ENCODE measurements around the gene GRK5.

Gene GRK5

GRCh38 chr10:119368991-119369869 is 161.9 kb downstream of the GRK5 start:
- DNase-seq: no peak

GRCh38 chr10:119370111-119370741 is 162.9 kb downstream of the GRK5 start:
- DNase-seq: no peak

- DNase-seq: no peak
Observed at GRCh38 chr10:119370972-119371703, 163.8 kb downstream of the GRK5 start.

- DNase-seq: no peak
Observed at GRCh38 chr10:119371704-119372663, 164.6 kb downstream of the GRK5 start.

GRCh38 chr10:119373294-119374102 is 166.1 kb downstream of the GRK5 start:
- DNase-seq: no peak

GRCh38 chr10:119374236-119374635 is 166.9 kb downstream of the GRK5 start:
- DNase-seq: no peak

- no peak for DNase-seq
Observed at GRCh38 chr10:119375574-119376272, 168.4 kb downstream of the GRK5 start.

GRCh38 chr10:119377451-119377957 is 170.1 kb downstream of the GRK5 start:
- DNase-seq: no peak

- DNase-seq: no peak
Observed at GRCh38 chr10:119377958-119378736, 170.8 kb downstream of the GRK5 start.

GRCh38 chr10:119378737-119379067 is 171.3 kb downstream of the GRK5 start:
- no peak for DNase-seq

- DNase-seq: no peak
Observed at GRCh38 chr10:119379466-119380071, 172.2 kb downstream of the GRK5 start.

GRCh38 chr10:119383174-119383856 is 175.9 kb downstream of the GRK5 start:
- DNase-seq: no peak

GRCh38 chr10:119384127-119384526 is 176.8 kb downstream of the GRK5 start:
- no peak for DNase-seq

GRCh38 chr10:119386666-119387065 is 179.3 kb downstream of the GRK5 start:
- no peak for DNase-seq

- DNase-seq: no peak
Observed at GRCh38 chr10:119388849-119389345, 181.5 kb downstream of the GRK5 start.

GRCh38 chr10:119391440-119392251 is 184.3 kb downstream of the GRK5 start:
- DNase-seq: no peak

GRCh38 chr10:119393019-119393418 is 185.6 kb downstream of the GRK5 start:
- no peak for DNase-seq

- no peak for DNase-seq
Observed at GRCh38 chr10:119393421-119393820, 186.1 kb downstream of the GRK5 start.
